HUES6 (cell line): ENCODE data around the gene RAB3A.

ENCODE experiments used
- H3K27ac ChIP-seq: 2 replicates; pipeline ENCODE4 v1.7.0; 2013; ENCODE audit warnings: low read depth, mild to moderate bottlenecking, low read length, inconsistent platforms
- H3K27me3 ChIP-seq: 2 replicates; pipeline ENCODE4 v1.6.1; 2013; ENCODE audit warnings: low read length; ENCODE audit not compliant: control insufficient read depth, insufficient read depth
- H3K36me3 ChIP-seq: 2 replicates; pipeline ENCODE4 v1.6.1; 2013; ENCODE audit warnings: low read length; ENCODE audit not compliant: control insufficient read depth, insufficient read depth
- H3K4me1 ChIP-seq: 2 replicates; pipeline ENCODE4 v1.6.1; 2013; ENCODE audit warnings: low read length; ENCODE audit not compliant: control insufficient read depth, insufficient read depth
- H3K4me3 ChIP-seq: 2 replicates; pipeline ENCODE4 v1.5.1; 2013; ENCODE audit warnings: low read depth, low read length
- H3K9ac ChIP-seq: one replicate; pipeline ENCODE4 v1.6.1; 2013; ENCODE audit warnings: mild to moderate bottlenecking, low read length
- H3K9me3 ChIP-seq: 2 replicates; pipeline ENCODE4 v1.6.1; 2013; ENCODE audit warnings: low read depth, low read length; ENCODE audit not compliant: control insufficient read depth, insufficient read depth

RAB3A gene

DNA sequence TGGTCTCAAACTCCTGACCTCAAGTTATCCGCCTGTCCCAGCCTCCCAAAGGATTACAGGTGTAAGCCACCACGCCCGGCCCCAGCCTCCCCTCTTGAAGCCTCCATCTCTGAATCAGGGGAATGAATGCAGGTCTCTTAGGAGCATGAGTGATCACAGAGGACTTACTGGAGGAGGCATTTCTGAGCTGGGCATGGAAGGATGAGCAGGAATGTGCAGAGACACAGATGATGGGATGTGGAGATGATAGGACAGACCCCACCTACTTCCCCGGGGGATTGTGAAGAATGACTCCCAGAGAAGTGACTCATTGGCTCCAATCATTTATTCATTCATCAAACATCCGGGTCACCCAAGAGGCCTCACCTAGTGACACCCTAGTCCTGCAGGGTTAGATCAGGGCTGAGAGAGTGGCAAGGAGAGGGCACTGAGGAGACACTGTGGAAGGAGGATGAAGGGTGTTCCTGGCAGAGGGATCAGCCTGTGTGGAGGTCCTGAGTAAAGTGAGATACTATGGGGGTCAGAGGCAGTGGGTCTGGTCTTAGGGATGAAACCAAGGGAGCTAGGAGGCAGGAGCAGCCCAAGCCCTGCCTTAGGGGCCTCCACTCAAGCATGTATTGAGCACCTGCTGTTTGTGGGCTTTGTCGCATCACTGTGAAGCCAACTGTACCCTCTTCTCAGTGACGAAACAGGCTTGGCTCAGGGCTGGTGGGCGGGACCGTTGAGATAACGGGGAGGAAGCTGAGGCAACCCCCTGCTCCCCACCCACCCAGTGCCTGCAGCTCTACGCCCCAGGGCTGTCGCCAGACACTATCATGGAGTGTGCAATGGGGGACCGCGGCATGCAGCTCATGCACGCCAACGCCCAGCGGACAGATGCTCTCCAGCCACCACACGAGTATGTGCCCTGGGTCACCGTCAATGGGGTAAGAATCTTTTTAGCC is 27.2 kb downstream of the RAB3A start:
- peaks cover 8% of the 10 kb centered on the region; the same call in 1 of the 2 replicates for H3K36me3 ChIP-seq
- H3K9me3 ChIP-seq: no peaks in the 10 kb centered on the region
- H3K4me3 ChIP-seq: no peak overlapping the region
- no peak overlapping the region for H3K27ac ChIP-seq
- peaks cover 16% of the 10 kb centered on the region for H3K27me3 ChIP-seq
- no peak overlapping the region for H3K9ac ChIP-seq
- peaks cover 9% of the 10 kb centered on the region; the same call in 1 of the 2 replicates for H3K4me1 ChIP-seq

DNA sequence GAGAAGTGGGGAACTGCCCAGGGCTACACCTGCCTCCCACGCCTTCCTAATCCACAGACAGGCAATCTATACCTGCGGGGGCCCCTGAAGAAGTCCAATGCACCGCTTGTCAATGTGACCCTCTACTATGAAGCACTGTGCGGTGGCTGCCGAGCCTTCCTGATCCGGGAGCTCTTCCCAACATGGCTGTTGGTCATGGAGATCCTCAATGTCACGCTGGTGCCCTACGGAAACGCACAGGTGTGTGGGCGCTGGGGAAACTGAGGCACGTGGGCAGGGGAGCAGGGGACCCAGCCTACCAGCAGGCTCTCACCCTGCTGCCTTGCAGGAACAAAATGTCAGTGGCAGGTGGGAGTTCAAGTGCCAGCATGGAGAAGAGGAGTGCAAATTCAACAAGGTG is 28.9 kb downstream of the RAB3A start:
- no peaks in the 10 kb centered on the region for H3K9me3 ChIP-seq
- H3K9ac ChIP-seq: no peak overlapping the region
- H3K27ac ChIP-seq: no peak overlapping the region
- H3K4me3 ChIP-seq: no peak overlapping the region; the same call in 1 of the 2 replicates
- H3K27me3 ChIP-seq: peaks cover 16% of the 10 kb centered on the region
- peaks cover 14% of the 10 kb centered on the region for H3K36me3 ChIP-seq
- H3K4me1 ChIP-seq: peaks cover 9% of the 10 kb centered on the region; the same call in 1 of the 2 replicates

DNA sequence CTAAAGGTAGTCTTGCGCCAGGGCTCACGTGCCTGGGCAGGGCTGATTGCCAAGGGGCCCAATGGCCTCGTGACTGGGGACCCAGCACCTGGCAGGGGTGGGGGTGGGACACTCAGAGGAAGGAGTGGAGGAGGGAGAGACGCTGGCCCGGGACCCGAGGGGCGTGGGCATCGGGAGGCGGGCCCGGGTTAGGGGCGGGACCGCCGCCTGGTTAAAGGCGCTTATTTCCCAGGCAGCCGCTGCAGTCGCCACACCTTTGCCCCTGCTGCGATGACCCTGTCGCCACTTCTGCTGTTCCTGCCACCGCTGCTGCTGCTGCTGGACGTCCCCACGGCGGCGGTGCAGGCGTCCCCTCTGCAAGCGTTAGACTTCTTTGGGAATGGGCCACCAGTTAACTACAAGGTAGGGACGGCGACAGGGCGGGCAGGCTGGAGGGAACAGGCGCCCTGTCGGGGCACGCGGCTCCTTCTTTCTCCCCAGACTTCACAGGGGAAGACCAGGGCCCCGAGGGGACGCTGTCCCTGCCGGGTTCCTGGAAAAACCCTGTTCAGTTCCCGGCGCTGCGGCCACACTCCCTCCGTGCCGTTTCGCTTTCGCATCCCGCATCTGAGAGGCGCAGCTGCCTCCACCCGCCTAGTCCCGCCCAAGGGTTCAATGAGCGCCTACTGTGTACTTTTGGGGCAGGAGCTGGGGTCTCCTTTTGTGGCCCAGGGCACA is 30.1 kb downstream of the RAB3A start, which contains the start of gene IFI30:
TSS of gene IFI30 (plus strand) at position 242 of the 717 bp plus-strand sequence. CDS start at position 271, 29 bp downstream.
- Histone ChIP-seq H3K36me3 (peaks cover 21% of the 10 kb centered on the region), H3K9me3 (no peaks in the 10 kb centered on the region), H3K4me1 (peaks cover 9% of the 10 kb centered on the region; the same call in 1 of the 2 replicates), H3K4me3 (peak within 1 kb of the TSS; percentile 69), H3K27me3 (peaks cover 16% of the 10 kb centered on the region), H3K27ac (no peak within 1 kb of the TSS), H3K9ac (peak within 1 kb of the TSS; percentile 61)

DNA sequence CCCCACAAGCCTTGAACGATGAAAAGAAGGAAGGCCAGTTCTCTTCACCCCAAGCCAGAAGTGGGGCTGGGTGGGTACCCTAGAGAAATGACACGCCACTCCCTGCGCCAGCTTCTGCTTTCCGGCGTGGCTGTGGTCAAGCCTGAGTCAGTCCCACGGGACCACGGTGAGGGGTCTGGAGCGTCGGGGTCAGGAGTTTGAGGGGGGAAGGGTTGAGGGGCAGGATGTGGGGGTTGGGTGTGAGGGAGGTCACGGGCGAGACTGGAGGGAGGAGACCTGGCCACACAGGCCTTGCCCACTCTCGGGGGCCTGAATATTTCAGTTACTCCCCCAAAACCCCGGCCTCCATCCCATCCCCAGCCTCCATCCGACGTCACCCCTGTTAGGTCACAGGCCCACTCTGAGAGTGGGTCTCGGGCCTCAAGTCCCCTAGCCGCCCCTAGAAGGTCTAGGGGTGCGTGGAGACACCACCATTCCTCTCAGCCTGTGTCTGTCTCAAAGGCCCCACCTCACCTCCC is 30.7 kb downstream of the RAB3A start:
- no peaks in the 10 kb centered on the region for H3K9me3 ChIP-seq
- peaks cover 9% of the 10 kb centered on the region; the same call in 1 of the 2 replicates for H3K4me1 ChIP-seq
- no peak overlapping the region for H3K27ac ChIP-seq
- peaks cover 26% of the 10 kb centered on the region for H3K36me3 ChIP-seq
- H3K4me3 ChIP-seq: peak overlapping the region; percentile 69
- no peak overlapping the region for H3K9ac ChIP-seq
- peaks cover 16% of the 10 kb centered on the region for H3K27me3 ChIP-seq

DNA sequence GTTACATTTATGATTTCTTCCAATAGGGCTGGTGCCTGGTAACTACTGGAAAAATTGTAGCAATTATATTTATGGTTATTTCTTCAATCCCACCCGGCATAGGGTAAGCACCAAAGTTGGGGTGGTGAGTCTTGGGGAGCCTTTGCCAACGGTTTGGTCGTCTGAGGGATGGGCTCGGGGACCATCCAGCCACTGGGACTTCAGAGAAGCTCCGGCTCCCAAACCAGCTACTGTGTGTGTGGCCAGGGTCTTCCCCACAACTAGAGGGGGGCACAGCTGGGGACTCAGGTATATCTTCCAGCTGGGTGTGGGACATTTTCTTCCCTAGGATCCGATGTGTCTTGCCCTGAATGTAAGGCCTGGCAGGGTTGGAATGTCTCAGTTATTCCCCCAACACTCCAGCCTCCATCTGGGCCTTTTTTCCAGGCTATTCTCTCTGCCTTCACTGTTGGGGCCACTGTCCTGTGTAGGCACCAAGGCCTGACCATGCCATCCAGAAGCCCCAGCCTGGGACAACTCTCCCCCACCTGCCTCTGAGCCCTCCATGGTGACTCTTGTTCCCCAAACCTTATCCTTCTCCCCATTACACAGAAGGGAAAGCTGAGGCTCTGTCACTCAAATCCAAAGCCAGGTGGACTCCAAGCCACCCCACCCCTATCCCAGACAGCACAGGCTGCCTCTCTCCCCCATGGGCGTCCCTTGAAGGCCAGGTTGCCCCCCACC is 31.4 kb downstream of the RAB3A start:
- no peak overlapping the region for H3K4me3 ChIP-seq
- H3K36me3 ChIP-seq: peaks cover 29% of the 10 kb centered on the region
- peaks cover 9% of the 10 kb centered on the region; the same call in 1 of the 2 replicates for H3K4me1 ChIP-seq
- H3K9me3 ChIP-seq: no peaks in the 10 kb centered on the region
- peaks cover 16% of the 10 kb centered on the region for H3K27me3 ChIP-seq
- H3K27ac ChIP-seq: no peak overlapping the region
- H3K9ac ChIP-seq: no peak overlapping the region

DNA sequence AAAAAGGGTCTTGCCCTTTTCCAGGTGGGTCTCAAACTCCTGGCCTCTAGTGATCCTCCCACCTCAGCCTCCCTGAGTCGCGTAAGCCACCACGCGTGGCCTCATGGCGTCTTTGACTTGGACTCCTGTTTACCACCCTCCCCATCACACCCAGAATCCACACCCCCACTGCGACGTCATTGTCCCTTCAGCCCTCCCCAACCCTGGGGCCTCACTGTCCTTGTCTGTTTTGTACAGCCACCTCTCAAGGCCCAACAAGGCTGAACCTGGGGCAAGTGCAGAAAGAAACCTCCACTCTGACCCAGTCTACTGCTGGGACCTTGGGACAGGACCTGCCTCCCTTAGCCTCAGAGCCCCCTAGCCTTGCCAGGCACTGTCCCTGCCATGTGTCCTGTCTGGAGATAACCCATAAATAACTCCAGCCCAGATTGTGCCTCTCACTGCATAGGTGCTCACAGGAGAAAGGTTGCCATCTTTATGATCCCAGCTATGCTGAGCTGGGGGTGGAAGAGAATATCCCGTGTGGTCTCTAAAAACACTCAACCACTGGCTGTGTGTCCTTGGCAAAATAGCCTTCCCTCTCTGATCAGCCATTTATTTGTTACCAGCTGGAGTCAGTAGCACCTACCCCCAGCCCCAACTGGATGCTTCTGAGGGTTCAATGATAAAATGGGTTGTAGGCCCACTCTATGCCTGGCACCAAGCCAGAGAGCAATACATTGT is 32.1 kb downstream of the RAB3A start:
- no peak overlapping the region for H3K4me3 ChIP-seq
- no peaks in the 10 kb centered on the region for H3K9me3 ChIP-seq
- H3K9ac ChIP-seq: no peak overlapping the region
- H3K27me3 ChIP-seq: peaks cover 16% of the 10 kb centered on the region
- H3K36me3 ChIP-seq: peaks cover 30% of the 10 kb centered on the region
- no peak overlapping the region for H3K27ac ChIP-seq
- peaks cover 9% of the 10 kb centered on the region; the same call in 1 of the 2 replicates for H3K4me1 ChIP-seq

DNA sequence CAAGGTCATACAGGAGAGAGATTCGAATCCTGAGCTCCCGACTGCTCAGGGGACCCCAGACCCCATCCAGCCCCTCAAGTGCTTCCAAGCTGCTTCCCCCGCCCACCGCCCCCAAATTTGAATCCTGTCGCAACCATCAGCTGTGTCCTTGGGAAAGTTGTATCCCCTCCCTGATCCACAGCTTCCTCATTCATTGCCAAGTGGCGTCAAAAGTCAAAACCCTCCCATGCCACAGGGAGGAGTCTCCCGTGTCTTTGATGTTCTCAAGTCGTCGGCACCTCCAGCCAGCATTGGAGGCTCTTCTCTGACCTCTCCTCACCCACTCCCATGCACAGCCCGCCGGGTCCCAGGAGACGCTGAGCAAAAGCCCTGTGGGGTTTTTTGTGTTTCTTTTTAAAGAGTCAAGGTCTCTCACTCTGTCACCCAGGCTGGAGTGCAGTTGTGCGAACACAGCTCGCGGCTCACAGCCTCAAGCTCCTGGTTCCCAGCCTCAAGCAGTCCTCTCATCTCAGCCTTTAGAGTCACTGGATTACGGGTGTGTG is 33.1 kb downstream of the RAB3A start:
- no peak overlapping the region for H3K27ac ChIP-seq
- H3K36me3 ChIP-seq: peaks cover 34% of the 10 kb centered on the region
- H3K9me3 ChIP-seq: no peaks in the 10 kb centered on the region
- H3K27me3 ChIP-seq: peaks cover 16% of the 10 kb centered on the region
- peaks cover 9% of the 10 kb centered on the region; the same call in 1 of the 2 replicates for H3K4me1 ChIP-seq
- H3K4me3 ChIP-seq: no peak overlapping the region
- no peak overlapping the region for H3K9ac ChIP-seq

DNA sequence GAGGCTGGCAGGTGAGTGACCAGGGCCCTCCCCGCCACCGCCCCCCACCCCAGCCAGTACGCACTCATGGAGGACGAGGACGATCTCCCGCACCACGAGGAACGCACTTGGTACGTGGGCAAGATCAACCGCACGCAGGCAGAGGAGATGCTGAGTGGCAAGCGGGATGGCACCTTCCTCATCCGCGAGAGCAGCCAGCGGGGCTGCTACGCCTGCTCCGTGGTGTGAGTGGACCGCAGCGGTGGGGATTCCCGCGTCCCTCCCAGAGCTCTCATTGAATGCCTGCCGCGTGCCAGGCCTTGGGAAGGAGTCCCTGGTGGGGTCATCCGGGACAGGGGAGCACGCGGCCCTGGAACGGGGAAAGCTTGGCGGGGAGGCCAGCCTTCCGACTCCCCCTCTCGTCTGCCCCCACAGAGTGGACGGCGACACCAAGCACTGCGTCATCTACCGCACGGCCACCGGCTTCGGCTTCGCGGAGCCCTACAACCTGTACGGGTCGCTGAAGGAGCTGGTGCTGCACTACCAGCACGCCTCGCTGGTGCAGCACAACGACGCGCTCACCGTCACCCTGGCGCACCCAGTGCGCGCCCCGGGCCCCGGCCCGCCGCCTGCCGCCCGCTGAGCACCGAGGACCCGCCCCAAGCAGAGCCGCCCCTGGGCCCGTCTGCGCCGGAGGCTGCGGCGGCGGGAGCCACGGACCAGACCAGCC is 35.0 kb downstream of the RAB3A start:
- no peak overlapping the region for H3K27ac ChIP-seq

DNA sequence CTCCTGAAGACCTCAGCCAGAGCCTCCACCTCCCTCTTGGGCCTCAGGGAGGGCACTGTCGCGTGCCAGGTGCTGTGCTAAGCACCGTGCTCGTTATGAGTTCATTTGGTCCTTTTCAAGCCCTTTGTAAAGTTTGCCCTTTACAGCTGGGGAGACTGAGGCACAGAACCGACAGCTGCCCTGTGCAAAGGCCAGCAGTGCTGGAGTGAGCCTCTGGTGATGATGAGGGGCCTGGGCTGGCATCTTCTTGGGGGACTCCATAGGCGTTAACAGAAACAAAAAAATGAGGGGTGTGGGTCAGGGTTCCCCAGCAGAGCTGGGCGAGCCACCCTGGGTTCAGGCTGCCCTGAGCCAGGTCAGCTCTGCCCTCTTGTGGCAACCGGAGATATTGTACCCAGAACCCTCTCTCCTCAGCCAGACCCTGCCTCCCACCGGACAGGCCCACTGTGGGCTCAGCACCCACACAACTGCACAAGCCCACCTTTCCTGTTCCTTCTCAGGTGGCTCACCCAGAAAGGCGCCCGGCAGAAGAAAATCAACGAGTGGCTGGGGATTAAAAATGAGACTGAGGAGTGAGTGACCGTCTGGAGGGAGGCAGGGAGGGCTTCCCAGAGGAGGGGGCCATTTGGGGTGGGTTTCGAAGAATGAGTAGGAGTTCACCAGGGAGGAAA is 35.7 kb downstream of the RAB3A start:
- H3K4me1 ChIP-seq: no peaks in the 10 kb centered on the region
- H3K36me3 ChIP-seq: peaks cover 50% of the 10 kb centered on the region
- no peaks in the 10 kb centered on the region for H3K27me3 ChIP-seq
- H3K9ac ChIP-seq: no peak overlapping the region
- H3K9me3 ChIP-seq: no peaks in the 10 kb centered on the region
- no peak overlapping the region for H3K4me3 ChIP-seq
- no peak overlapping the region for H3K27ac ChIP-seq

More for the DNA sequence above, 35.0 kb downstream of the RAB3A start:
- Histone ChIP-seq H3K9me3 (no peaks in the 10 kb centered on the region), H3K27me3 (no peaks in the 10 kb centered on the region), H3K4me3 (no peak overlapping the region), H3K4me1 (peaks cover 3% of the 10 kb centered on the region; the same call in 1 of the 2 replicates), H3K9ac (no peak overlapping the region), H3K36me3 (peaks cover 44% of the 10 kb centered on the region)
